Panc1 (cell line): ENCODE results near the gene PHACTR4. TPM values are rescaled to one million over a fixed set of nuclear protein-coding genes. Genes with fewer than 3 reads are reported as not detected.

ENCODE experiments used
- ATAC-seq: fragments of 200-7000 bp; cut with Tn5 transposase; 2 replicates; pipeline ENCODE4 v1.9.1; 2020; ENCODE audit warnings: mild to moderate bottlenecking, moderate library complexity
- BruUV-seq: library from RNA; stranded (reverse); fragments of 400-500 nt; replicated peaks from 2 replicates; lab custom pipeline; 2021; lab: Mats Ljungman, UMichigan
- CTCF ChIA-PET: fragments of 300-600 bp; sonication (Branson Sonifier 250); formaldehyde crosslinking; loops from one replicate; lab custom pipeline; 2022; ENCODE audit warnings: antibody characterized with exemption; lab: Charles Lee
- POLR2A ChIA-PET: fragments of 300-600 bp; sonication (Branson Sonifier 250); formaldehyde crosslinking; loops from one replicate; lab custom pipeline; 2022; ENCODE audit warnings: antibody characterized with exemption; lab: Charles Lee
- DNase-seq: peaks from one replicate; pipeline ENCODE4 v3.0.0-alpha.2; 2010; ENCODE audit warnings: low read depth, low spot score
- H3K27ac ChIP-seq: 2 replicates; pipeline ENCODE4 v1.5.1; 2011; ENCODE audit warnings: mild to moderate bottlenecking, low read length, inconsistent platforms
- H3K27me3 ChIP-seq: fragments of 200-500 bp; sonication (Bioruptor generic); 2 replicates; pipeline ENCODE4 v1.6.0; 2014; ENCODE audit warnings: low read length, inconsistent platforms; ENCODE audit not compliant: control insufficient read depth, insufficient read depth
- H3K36me3 ChIP-seq: fragments of 200-500 bp; sonication (Bioruptor generic); 2 replicates; pipeline ENCODE4 v1.5.1; 2014; ENCODE audit warnings: inconsistent platforms, mild to moderate bottlenecking, low read length, moderate library complexity; ENCODE audit not compliant: control insufficient read depth, insufficient read depth
- H3K4me1 ChIP-seq: 2 replicates; pipeline ENCODE4 v1.5.1; 2011; ENCODE audit warnings: inconsistent platforms, mild to moderate bottlenecking, low read length, moderate library complexity; ENCODE audit not compliant: control insufficient read depth, insufficient read depth
- H3K4me3 ChIP-seq, 2 experiments: 2 replicates each; pipeline ENCODE4 v1.5.1; 2011 to 2012; ENCODE audit warnings: low read depth in 2 of 2, low read length in 2 of 2, mild to moderate bottlenecking in 2 of 2, inconsistent platforms in 1 of 2, moderate library complexity in 1 of 2
- H3K9me3 ChIP-seq: fragments of 200-500 bp; sonication (Bioruptor generic); 2 replicates; pipeline ENCODE4 v1.5.1; 2014; ENCODE audit warnings: low read depth, mild to moderate bottlenecking, inconsistent platforms, low read length, moderate library complexity; ENCODE audit not compliant: control insufficient read depth, insufficient read depth
- POLR2AphosphoS5 ChIP-seq: IDR thresholded peaks from 2 replicates; pipeline ENCODE4 v1.6.1; 2012; ENCODE audit warnings: mild to moderate bottlenecking, low read depth, low read length, moderate library complexity
- SIN3A ChIP-seq: IDR thresholded peaks from 2 replicates; pipeline ENCODE4 v1.6.1; 2012; ENCODE audit warnings: low read depth, mild to moderate bottlenecking, low read length, moderate library complexity, borderline replicate concordance; ENCODE audit not compliant: insufficient read depth
- TCF7L2 ChIP-seq: IDR thresholded peaks from 2 replicates; pipeline ENCODE4 v1.6.1; 2011; ENCODE audit warnings: mild to moderate bottlenecking, low read depth, low read length, inconsistent platforms
- in situ Hi-C: cut with HindIII; loops from 2 replicates; pipeline ENCODE4 v1.10.0; 2016; ENCODE audit warnings: low sequenced_read_pairs, low pct_unique_long_range_greater_than_20kb
- intact Hi-C: fragments of 100-400 bp; cut with micrococcal nuclease; formaldehyde crosslinking; loops from one replicate; pipeline ENCODE4 v1.10.0; 2022; ENCODE audit not compliant: unreplicated experiment
- total RNA-seq: library from RNA; stranded (reverse); gene quantifications from one replicate; pipeline ENCODE4 v1.2.1, GENCODE V29; 2021; ENCODE audit not compliant: unreplicated experiment
- TF ChIP-seq, protein P1 (sequence below): fragments of 450-650 bp; IDR thresholded peaks from 2 replicates; pipeline ENCODE4 v1.5.1; 2017; ENCODE audit warnings: mild to moderate bottlenecking
- TF ChIP-seq, protein P2 (sequence below), 2 experiments: IDR thresholded peaks; 2 replicates each; pipeline ENCODE4 v1.6.1; 2011 to 2012; ENCODE audit warnings: low read depth in 2 of 2, control low read depth in 1 of 2, low read length in 1 of 2, mild to moderate bottlenecking in 1 of 2, moderate library complexity in 1 of 2; ENCODE audit not compliant: insufficient read depth in 1 of 2

PHACTR4 gene
- total RNA-seq, 1 experiment from 2014 or later = 63.4 TPM

DNA sequence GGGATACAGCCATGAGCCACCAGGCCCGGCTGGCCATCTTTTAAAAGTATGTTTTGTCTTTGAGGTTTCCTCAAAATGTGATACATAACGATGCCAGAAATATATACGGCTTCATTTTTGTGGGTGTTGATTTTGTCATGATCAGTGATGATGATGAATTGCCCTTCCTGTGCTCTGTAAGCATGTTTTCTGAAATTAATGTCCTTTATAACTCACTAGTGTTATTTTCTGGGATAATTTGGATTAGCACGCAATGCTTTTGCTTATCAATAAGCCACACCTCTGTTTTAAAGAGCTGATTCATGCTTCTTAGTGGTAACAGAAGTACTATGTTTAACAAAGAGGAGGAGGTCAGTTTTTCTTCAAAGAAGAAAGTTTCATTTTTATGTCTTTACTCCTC is 25.6 kb downstream of the PHACTR4 start:
- TF ChIP-seq, protein P1, sequence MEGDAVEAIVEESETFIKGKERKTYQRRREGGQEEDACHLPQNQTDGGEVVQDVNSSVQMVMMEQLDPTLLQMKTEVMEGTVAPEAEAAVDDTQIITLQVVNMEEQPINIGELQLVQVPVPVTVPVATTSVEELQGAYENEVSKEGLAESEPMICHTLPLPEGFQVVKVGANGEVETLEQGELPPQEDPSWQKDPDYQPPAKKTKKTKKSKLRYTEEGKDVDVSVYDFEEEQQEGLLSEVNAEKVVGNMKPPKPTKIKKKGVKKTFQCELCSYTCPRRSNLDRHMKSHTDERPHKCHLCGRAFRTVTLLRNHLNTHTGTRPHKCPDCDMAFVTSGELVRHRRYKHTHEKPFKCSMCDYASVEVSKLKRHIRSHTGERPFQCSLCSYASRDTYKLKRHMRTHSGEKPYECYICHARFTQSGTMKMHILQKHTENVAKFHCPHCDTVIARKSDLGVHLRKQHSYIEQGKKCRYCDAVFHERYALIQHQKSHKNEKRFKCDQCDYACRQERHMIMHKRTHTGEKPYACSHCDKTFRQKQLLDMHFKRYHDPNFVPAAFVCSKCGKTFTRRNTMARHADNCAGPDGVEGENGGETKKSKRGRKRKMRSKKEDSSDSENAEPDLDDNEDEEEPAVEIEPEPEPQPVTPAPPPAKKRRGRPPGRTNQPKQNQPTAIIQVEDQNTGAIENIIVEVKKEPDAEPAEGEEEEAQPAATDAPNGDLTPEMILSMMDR = no peak
- TF ChIP-seq, protein P2, sequence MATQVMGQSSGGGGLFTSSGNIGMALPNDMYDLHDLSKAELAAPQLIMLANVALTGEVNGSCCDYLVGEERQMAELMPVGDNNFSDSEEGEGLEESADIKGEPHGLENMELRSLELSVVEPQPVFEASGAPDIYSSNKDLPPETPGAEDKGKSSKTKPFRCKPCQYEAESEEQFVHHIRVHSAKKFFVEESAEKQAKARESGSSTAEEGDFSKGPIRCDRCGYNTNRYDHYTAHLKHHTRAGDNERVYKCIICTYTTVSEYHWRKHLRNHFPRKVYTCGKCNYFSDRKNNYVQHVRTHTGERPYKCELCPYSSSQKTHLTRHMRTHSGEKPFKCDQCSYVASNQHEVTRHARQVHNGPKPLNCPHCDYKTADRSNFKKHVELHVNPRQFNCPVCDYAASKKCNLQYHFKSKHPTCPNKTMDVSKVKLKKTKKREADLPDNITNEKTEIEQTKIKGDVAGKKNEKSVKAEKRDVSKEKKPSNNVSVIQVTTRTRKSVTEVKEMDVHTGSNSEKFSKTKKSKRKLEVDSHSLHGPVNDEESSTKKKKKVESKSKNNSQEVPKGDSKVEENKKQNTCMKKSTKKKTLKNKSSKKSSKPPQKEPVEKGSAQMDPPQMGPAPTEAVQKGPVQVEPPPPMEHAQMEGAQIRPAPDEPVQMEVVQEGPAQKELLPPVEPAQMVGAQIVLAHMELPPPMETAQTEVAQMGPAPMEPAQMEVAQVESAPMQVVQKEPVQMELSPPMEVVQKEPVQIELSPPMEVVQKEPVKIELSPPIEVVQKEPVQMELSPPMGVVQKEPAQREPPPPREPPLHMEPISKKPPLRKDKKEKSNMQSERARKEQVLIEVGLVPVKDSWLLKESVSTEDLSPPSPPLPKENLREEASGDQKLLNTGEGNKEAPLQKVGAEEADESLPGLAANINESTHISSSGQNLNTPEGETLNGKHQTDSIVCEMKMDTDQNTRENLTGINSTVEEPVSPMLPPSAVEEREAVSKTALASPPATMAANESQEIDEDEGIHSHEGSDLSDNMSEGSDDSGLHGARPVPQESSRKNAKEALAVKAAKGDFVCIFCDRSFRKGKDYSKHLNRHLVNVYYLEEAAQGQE (IDR thresholded peaks at IDR 0.05; ENCODE audit: insufficient read depth in 1 of 2, low read depth in 2 of 2, low read length in 1 of 2) = no peak
- TF ChIP-seq TCF7L2 = no peak
- no peak for TF ChIP-seq POLR2AphosphoS5
- TF ChIP-seq SIN3A = no peak
- Histone ChIP-seq H3K4me1 (no peaks in the 10 kb centered on the region), H3K9me3 (no peaks in the 10 kb centered on the region), H3K27me3 (no peaks in the 10 kb centered on the region), H3K36me3 (0 out of 2 replicates have a peak, but pooled peaks cover 3% of the 10 kb centered on the region), H3K4me3 (no peak overlapping the region), H3K27ac (no peak overlapping the region)
- POLR2A ChIA-PET = interaction anchor here (0.7 kb wide), 2 partner anchors 22 to 235 kb away, joined by 7 to 12 read pairs; no protein-coding TSS in a partner anchor
- in situ Hi-C loops (no loop called here), intact Hi-C loops (no loop called here)
- CTCF ChIA-PET = no interaction called here
- ATAC-seq = no peak
- no TSS peak for BruUV-seq
- no peak for DNase-seq

DNA sequence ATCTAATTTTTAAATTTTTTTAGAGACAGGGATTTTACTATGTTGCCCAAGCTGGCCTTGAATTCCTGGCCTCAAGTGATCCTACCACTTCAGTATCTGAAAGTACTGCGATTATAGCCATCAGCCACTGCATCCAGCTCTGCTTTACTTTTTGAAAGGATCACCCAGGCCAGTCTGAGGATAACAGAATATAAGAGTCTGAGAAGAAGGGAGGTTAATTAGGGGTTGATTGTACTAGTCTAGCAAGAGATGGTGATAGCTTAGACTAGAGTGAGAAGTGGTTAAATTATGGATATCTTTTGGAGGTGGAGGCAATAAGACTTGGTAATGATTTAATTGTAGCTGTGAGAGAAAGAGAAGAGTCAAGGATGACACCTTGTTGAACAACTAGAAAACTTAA is 32.2 kb downstream of the PHACTR4 start:
- Histone ChIP-seq H3K27me3 (no peaks in the 10 kb centered on the region), H3K9me3 (no peaks in the 10 kb centered on the region), H3K4me1 (no peaks in the 10 kb centered on the region), H3K4me3 (no peak overlapping the region), H3K27ac (no peak overlapping the region), H3K36me3 (0 out of 2 replicates have a peak, but pooled peaks cover 3% of the 10 kb centered on the region)
- BruUV-seq = no TSS peak
- TF ChIP-seq POLR2AphosphoS5 = no peak
- no peak for TF ChIP-seq TCF7L2
- no peak for TF ChIP-seq SIN3A
- TF ChIP-seq, protein P2 (IDR thresholded peaks at IDR 0.05; ENCODE audit: insufficient read depth in 1 of 2, low read depth in 2 of 2, low read length in 1 of 2) = no peak
- TF ChIP-seq, protein P1 = no peak
- DNase-seq = no peak
- ChIA-PET CTCF (no interaction called here), POLR2A (interaction anchor here (0.7 kb wide), 1 partner anchor 303 kb away, joined by 3 read pairs; no protein-coding TSS in a partner anchor)
- intact Hi-C loops = no loop called here
- in situ Hi-C loops = no loop called here
- ATAC-seq = no peak
